Activated gamma-delta T cell (primary cell): ENCODE results near the gene ECHS1.
"Not testable (repeated sequence)": the region's sequence is repeated elsewhere in the genome, so short reads cannot be mapped to it uniquely, and the experiment has no call there.

Experiments
- DNase-seq: peaks from one replicate; lab custom pipeline; 2025; lab: John Stamatoyannopoulos, UW

ECHS1 gene

DNA sequence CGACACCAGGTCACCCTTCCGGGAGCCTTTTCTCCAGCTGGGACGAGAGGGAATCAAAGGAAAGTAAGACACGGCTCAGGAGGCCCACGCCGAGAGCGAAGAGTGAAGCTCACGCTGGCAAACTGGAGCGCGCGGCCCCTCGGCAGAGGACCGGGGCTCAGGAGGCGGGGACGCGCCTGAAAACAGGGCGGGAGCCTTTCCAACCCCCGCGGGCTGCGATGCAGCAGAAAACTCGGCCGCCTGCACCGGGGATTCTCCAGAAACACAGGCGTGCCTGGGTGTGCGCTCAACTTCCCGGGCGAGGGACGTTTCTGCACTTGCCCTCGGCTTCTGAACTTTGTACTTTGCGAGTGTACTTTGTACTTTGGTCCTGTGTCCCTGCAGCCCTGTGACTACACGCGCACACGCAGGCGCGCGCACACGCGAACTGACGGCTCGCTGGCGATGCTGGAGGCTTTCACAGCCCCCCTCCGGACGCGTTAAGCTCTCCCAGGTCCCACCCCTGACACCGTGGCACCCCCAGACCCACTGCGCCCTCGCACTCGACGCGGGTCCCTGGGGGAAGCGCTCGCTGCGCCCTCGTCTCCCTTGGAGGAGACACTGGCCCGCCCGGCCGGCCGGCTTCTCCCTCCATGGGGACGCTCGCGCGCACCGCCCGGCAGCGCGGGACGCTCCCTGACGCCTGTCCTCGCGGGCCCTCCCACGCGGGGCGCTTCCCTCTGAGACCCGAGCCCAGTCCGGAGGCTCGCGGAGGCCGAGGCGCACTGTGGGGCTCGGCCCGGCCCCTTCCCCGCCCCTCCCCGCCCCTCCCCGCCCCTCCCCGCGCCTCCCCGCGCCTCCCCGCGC is 5.3 kb upstream of the ECHS1 start:
- peak; percentile 35 for DNase-seq

DNA sequence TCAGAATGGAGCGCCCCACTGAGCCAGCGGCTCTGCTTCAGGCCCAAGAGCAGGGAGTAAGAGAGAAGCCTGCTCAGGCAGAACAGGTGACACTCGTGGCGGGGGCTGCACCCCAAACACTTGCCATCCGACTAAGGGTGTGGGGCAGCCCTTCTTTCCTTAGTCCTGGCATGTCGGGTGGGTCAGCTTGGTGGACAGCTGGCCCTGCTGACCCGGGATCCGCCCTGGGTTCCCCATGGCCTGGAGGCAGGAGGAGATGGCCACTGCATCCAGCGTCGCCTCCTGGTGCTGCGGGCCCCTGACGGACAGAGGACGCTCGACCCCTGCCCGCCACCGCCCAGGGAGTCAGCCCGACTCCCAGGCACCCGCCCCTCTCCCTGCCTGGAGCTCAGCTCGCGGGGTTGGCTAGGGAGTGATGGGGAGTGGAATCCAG is 4.7 kb upstream of the ECHS1 start:
- no peak for DNase-seq

DNA sequence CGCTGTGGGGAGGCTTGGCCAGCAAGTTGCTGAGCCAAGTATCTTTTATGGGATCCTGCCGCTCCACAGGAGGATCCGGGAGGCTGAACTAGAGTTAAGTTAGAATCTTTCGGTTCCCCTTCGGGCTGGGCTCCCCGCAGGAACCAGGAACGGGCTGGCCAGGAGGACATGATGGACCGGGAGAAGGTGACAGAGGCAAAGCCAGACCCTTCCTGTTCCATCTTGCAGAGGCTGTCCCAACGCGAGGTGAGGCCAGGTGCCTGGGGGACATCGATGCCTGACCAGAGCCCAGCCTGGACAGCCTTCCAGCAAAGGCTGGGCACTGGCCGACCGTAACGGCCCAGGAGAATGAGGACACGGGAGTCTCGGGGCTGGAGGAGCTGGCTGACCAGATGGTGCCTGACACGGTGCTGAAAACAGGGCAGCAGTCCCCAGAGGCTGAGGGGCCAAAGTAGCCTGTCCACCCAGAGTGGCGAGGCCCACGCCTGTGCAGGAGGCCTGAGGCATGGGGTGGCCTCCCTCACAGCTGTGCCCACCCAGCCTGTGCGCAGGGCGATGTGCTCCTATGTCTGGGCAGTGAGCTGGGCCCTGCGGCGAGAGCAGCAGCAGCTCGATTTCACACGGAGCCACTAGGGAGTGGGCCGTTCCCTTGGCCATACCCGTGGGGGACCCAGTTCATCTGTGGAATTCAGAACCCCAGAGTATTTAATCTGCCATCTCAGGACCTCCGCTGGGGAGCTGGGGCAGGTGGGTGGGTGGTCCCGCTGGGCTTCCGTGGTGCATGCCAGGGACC is 4.1 kb upstream of the ECHS1 start:
- DNase-seq: no peak

DNA sequence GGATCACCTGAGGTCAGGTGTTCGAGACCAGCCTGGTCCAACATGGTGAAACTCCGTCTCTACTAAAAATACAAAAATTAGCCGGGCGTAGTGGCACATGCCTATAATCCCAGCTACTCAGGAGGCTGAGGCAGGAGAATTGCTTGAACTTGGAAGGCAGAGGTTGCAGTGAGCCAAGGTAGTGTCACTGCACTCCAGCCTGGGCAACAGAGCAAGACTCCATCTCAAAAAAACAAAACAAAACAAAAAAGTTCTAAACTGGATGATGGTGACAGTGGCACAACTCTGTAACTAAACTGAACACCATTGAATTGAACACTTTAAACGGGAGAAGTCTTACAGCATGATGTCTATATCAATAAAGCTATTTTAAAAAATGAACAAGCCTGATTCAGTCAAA is 3.0 kb upstream of the ECHS1 start:
- not testable (repeated sequence) for DNase-seq

DNA sequence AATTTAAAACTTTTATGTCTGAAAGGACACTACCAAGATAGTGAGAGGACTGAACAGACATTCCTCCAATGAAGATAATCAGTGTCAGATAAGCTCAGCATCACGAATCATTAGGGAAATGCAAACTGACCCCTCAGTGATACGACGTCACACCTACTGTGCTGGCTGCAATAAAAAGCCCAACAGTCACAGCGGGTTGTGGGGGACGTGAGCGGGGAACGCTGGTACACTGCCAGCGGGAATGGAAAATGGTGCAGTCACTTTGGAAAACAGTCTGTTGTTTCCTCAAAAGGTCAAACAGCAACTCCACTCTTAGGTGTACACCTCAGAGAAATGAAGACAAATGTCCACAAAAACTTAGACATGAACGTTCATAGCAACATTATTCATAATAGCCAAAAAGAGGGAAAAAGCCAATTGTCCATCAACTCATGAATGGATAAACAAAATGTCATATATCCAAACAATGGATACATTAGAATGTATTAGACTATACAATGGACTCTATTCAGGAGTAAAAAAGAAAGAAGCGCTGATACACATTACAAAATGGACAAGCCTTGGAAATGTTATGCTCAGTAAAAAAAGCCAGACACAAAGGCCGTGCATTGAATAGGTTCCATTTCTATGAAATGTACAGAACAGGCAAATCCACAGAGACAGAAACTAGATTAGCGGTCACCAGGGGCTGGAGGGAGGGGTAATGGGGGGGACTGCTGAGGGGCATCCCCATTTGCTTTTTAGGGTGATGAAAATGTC is 2.4 kb upstream of the ECHS1 start:
- no peak for DNase-seq

DNA sequence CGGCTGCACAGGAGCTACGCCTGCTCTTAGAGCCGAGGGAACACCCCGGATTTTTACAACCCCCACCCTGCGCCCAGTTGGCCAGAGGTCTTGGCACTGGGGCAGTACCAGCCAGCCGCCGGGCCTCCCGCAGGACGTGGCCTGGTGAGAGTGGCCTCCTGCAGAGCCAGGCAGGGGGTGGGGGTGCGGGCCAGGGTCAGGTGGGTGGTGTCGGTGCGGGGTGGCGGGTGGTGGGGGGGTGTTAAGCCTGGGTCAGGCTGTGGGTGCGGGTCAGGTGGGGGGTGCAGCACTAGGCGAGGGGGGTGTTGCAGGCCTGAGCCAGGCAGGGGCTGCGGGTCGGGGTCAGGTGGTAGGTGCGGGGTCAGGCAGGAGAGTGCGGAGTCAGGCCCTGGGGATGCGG is 647 bp downstream of the ECHS1 start:
- no peak for DNase-seq

DNA sequence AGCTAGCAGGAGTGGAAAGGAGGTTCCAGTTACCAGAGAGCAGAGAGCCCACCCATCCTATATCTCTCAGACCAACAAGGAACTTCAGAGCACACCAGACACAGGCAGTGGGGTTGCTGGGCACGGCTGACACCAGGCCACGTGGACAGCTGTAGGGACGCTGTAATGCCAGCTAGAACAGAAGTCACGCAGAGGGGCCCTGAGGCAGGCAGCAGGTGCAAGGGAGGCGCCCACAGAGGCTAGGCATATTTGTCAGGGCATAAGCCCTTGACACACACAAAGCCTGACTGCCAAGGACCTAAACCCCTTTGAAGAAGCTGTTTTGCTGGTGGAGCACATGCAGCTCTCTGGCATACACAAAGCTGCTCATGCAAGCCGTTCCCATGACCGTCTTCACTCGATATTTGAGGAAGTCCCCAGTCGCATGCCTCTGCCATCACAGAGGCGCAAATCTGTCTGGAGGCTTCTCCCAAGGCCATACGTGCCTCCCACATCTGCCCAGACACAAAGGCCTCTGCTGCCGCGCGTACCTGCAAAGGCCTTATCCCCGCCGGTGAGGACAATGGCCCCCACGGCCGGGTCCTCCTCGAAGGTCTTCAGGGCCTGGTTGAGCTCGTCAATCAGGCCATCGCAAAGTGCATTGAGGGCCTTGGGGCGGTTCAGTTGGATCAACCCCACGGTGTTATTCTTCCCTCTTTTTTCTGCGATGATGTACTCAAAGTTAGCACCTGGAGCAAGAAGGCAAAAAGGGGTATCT is 2.9 kb downstream of the ECHS1 start:
- no peak for DNase-seq

DNA sequence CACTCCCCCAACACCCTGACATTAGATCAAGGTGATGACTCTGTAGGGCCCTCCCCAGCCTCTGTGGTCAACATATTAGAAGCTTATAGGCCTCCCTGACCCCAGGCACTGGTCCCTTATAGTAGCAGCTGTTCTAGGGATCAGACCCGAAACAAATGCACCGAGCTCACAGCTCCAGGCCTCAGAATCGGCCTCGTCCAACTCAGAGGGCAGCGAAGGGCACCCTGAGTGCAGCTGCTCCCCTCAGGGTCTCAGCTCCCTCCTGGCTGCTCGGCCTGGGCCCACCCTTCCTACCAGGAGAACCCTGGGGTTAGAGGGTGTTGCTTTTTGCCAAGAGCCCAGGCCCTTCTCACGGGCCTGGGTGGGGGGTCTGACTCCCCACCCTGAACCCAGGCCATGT is 5.0 kb downstream of the ECHS1 start:
- DNase-seq: no peak

DNA sequence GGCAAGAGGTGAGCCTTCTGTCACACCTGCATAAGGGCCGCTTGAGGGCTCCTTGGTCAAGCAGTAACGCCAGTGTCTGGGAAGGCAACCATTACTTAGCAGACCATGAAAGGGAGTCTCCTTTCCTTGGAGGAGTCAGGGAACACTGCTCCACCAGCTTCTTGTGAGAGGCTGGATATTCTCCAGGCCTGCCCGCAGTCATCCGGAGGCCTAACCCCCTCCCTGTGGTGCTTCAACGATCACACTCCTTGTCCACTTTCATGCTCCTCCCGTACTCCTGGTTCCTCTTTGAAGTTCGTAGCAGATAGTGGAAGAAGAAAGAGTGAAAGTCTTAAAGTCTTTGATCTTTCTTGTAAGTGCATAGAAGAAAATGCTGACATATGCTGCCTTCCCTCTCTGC is 5.7 kb downstream of the ECHS1 start:
- not testable (repeated sequence) for DNase-seq

DNA sequence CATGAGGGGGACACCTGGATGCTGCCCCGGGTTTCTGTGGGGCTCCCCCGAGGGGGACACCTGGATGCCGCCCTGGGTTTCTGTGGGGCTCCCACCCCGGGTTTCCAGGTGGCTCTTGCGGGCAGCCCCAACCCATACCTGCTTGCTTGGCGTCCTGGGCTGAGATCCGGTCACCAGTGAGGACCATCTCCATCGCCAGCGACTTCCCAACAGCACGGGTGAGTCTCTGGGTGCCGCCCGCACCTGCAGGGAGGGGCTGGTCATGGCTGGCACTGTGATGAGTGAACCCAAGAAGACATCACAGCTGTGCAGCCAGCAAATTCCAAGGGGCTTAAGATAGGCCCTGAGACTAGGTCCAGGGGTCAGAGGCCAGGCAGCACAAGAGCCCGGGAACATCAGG is 6.4 kb downstream of the ECHS1 start:
- no peak for DNase-seq

DNA sequence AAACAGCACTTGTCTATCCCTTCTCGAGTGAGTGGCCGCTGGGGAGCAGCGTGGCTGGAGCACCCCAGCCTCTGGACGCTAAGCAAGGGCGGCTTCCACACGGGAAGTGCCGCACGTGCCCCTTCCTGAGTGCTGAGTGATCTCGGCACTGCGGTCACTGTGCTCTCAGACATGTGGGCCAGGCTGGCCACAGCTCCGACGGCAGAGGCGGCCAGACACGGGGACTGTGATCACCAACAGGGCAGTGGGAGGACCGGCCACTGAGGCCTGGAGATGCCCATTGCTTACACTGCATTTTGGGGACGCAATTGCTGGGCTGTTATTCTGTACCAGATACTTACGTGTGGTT is 7.0 kb downstream of the ECHS1 start:
- DNase-seq: no peak

DNA sequence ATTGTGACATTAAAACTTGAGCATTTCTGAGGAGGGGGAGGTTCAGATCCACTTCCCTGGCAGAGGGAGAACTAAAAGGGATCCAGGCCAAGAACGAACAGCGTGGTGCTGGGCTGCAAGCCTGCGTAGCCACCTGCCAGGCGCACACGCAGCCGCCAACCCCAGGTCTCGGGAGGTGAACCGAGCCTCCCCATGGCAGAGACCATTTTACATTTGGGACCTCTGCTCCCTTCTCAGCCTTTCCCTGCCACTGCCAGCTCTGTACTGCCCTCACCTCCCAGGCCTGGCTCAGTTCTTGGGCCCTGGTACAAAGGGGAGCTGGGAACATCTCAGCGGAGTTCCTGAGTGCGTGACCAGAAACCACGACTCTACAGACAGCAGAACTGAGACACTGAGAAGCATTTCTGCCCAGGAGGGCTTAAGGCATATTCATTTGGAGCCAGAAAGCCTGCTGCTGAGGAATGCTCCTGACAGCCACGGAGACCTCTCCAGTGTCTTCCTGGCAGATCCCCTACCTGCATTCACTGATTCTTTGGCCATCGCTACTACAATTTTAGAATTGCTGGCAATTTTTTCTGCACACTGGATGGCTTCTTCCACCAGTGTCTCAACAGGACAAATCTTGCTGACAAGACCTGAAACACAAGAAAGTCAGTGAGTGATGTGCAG is 7.6 kb downstream of the ECHS1 start:
- no peak for DNase-seq

DNA sequence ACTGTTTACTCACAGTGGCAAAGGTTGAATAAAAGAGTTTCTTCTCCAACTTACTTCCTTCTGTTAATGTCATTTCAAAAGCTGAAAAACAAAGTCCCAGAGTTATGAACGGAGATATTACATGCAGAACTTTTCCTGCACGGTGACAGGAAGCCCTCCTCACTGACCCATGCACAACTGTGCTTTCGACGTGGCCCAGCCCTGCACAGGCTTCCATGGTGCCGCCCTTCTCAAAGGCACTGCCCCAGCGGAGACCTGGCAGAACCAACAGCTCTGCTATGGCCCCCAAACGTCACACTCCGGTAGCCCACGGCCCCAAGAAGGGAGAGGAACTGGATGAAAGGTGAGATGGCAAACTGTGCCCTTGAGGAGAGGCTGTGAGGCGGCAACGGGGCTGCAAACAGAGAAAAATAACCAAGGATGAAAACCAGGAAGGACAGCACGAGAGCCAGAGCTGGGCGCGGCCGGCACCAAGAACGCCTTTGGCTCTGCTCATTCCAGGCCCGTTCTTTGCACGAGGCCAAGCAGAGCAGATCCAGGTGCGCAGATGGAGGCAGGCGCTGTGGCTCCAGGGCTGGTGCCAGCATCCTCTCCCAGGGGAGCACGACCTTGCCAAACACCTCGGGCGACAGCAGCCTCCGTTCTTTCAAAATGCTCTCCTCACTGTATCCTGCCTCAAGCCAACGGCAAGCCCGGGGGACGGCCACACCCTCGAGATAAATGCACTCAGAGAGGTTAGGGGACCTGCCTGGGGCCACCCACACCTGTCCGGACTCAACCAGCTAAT is 8.3 kb downstream of the ECHS1 start:
- DNase-seq: no peak

DNA sequence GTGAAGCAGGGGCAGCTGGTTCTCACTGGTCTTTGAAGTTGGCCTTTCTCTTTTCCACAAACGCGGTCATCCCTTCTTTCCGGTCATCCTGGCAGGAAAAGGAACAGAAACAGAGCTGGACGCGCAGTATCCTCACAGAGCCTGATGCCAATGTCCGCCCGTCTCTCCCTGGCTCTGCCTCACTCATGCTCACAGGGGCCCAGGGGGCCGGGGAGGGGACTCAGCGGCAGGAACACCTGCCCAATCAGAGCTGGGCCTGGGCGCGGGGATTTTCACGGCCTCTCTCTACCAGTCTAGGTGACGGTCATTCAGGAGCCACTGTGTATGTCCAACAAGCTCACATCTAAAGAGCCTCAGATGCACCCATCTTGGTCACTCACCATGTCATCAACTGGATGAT is 10.3 kb downstream of the ECHS1 start:
- no peak for DNase-seq

DNA sequence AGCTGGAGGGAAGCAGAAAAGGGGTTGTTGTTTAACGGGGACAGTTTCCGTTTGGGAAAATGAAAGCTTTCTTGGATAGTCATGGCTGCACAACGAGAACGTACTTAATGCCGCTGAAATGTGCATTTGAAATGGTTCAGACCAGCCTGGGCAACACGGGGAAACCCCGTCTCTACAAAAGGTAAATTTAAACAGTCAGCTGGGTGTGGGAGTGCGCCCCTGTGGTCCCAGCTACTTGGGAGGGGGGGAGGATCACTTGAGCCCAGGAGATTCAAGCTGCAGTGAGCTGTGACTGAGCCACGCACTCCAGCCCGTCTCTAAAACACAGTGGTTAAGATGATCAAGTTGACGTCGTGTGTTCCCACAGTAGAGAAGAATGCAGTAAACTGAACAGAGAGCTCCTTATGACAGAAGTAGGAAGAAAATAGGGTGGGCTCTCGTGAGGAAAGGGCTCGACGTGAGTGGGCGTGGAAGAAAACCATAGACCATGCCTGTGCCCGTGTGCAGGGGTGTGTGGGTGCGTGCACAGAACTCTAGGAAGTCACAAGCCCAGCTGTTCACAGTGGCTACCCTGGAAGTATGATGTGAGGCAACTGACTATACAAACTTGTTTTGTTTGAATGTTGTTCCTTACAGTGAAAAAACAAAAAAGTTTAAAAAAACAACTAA is 11.2 kb downstream of the ECHS1 start:
- no peak for DNase-seq

DNA sequence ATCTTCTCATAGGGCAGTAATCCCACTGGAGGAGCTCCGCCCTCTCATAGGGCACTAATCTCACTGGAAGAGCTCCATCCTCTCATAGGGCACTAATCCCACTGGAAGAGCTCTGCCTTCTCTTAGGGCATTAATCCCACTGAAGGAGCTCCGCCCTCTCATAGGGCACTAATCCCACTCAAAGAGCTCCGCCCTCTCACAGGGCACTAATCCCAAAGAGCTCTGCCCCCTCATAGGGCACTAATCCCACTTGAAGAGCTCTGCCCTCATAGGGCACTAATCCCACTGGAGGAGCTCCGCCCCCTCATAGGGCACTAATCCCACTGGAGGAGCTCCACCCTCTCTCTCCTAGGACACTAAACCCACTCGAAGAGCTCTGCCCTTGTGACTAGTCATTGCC is 11.9 kb downstream of the ECHS1 start:
- DNase-seq: no peak

DNA sequence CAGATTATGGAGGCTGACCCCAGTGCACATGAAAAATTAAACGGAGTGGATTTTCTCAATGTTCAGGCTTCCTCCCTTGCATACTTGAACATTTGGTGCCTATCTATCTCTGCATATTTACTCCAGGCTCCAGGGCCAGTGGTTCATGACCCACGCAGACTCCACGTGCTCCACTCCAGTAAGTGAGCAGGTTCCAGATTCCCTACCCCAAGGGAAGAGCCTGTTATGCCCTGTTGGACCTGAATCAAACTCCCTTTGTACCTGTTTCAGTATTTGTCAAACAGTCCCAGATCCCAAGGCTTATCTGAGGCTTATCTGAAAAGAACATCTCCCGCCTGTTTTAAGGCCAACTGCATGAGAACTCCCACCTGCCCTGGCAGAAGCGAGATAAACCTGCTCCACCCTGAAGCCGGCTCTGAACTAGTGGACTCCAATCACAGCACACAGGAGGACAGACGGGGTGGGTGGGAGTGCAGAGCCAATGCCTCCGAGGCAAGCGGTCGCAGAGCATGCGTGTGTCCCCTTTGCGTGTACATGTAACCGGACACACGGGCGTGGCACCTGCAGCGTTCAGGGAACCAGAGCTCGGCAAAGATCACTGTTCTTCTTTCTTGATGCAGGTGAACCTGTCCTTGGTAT is 13.1 kb downstream of the ECHS1 start:
- DNase-seq: no peak

DNA sequence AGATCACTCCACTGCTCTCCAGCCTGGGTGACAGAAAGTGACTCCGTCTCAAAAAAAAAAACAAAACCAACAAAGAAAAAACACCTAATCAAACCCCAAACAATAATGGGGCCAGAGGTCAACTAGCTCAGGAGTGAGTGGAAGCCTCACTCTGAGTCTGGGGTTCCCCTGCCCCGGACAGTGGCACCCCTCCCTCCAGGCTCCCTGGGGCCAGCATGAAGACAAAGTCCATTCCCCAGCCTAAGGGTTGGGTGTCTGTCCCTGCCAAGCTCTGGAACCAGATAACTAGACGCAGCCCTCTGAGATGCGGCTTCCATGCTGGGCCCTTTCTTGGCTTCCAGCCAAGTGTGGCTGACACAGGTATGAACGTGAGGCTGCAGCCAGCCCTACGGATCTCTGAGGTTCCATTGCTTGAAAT is 13.6 kb downstream of the ECHS1 start:
- no peak for DNase-seq

DNA sequence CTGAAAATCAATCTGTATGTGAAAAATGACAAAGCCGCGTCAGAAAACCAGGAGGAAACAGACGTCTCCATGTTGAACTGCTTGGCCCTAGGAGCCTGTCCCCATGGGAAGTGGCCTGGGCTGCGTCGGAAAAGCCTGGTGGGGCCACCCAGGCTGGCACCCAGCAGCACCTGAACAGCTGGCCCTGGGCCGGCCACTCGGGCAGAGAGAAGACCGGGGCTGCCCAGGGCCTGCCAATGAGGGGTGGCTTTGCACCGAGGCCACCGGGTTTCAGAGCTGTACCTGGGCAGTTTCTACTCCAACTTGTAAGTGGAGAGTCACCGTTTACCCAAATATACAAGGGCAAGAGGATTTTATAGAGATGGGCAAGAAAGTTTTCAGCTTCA is 14.2 kb downstream of the ECHS1 start:
- no peak for DNase-seq
